H1 (cell line): ENCODE measurements around the gene TRIM73. TPM values are rescaled to one million over a fixed set of nuclear protein-coding genes. Genes with fewer than 3 reads are reported as not detected.

Experiments used
- polyA plus RNA-seq, 7 experiments: library from polyadenylated mRNA; depleted of rRNA in 3 of 7; stranded (reverse) in 5 of 7; unstranded in 2 of 7; fragments of >200 nt in 5 of 7; fragments of 200-250 nt in 2 of 7; gene quantifications; 1 replicate in 5 of 7; 2 replicates in 1 of 7; 4 replicates in 1 of 7; pipeline versions ENCODE4 v1.2.1 to v1.2.3, GENCODE V29; 2011 to 2013; ENCODE audit warnings: missing spikeins in 2 of 7, mixed read lengths in 2 of 7
- small RNA-seq: library from polyadenylated mRNA; stranded (forward); fragments of <200 nt; extraction: miRNeasy Mini kit (QIAGEN cat#:217004); gene quantifications from one replicate; pipeline ENCODE3, GENCODE V24; 2013; ENCODE audit not compliant: insufficient read depth
- total RNA-seq: library from RNA; stranded (reverse); fragmentation: NEBNext Ultra II Directional; extraction: Animal tissue kit (Norgen Biotek cat#: 25700); gene quantifications from 2 replicates; pipeline ENCODE4 v1.2.1, GENCODE V29; 2021

The TRIM73 gene
- total and polyA plus RNA-seq, 2 of the 8 experiments (the other 6 are each of a cell fraction or from before 2014, with no cell fraction given), result 0.73 to 1.0 TPM

Small RNA genes lying within 50 kb of the gene (small RNA-seq; reads per million reads assigned to genes)
- not detected for gene RF00019

Other genes starting within 250 kb of the TRIM73 start
- 56.8 and 58.0 TPM in 2 replicates for gene POM121C, start 90.7 kb downstream of the TRIM73 start, total RNA-seq
- 16.5 and 21.1 TPM in 2 replicates for gene POM121C, start 90.7 kb downstream of the TRIM73 start, polyA plus RNA-seq (2011; rRNA removed)
- not detected in 2 replicates for gene SPDYE5, start 96.7 kb downstream of the TRIM73 start, total RNA-seq
- gene SPDYE5, start 96.7 kb downstream of the TRIM73 start, polyA plus RNA-seq (2011; rRNA removed), result not detected in 2 replicates